Measurements from ENCODE around the gene YIPF3. TPM values are rescaled to one million over a fixed set of nuclear protein-coding genes. Genes with fewer than 3 reads are reported as not detected.

The YIPF3 gene
- total and polyA plus RNA-seq, 2 experiments from 2014 or later: 190 to 252 TPM

GRCh38 chr6:43515808-43516207 is 918 bp downstream of the YIPF3 start:
- Histone ChIP-seq H3K9ac (peak overlapping the region; percentile 95), H3K9me2 (ENCODE audit: insufficient read depth) (no peaks in the 10 kb centered on the region), H3K4me3 (peak overlapping the region; percentile 99), H3K27me3 (replicated peaks; ENCODE audit: insufficient read depth) (no peaks in the 10 kb centered on the region), H3K4me2 (ENCODE audit: unreplicated experiment) (peak overlapping the region; percentile 72), H4K20me1 (ENCODE audit: insufficient read depth) (no peaks in the 10 kb centered on the region), H3K9me3 (ENCODE audit: low read depth) (no peaks in the 10 kb centered on the region), H3F3A (ENCODE audit: insufficient read depth) (peaks cover 22% of the 10 kb centered on the region), H3K4me1 (ENCODE audit: insufficient read depth) (peaks cover 21% of the 10 kb centered on the region), H3K36me3 (ENCODE audit: low read depth) (peaks cover 18% of the 10 kb centered on the region), H3K79me2 (ENCODE audit: insufficient read depth) (peaks cover 74% of the 10 kb centered on the region), H3K27ac (peak overlapping the region; percentile 73; the same call in 1 of the 2 replicates), H2AFZ (0 out of 2 replicates have a peak overlapping the region, but pooled peaks have one; percentile 91)
- TF ChIP-seq EZH2 (IDR thresholded peaks at IDR 0.05; ENCODE audit: insufficient read depth, poor library complexity, severe bottlenecking): no peak
- TF ChIP-seq EZH2phosphoT487 (IDR thresholded peaks at IDR 0.05; ENCODE audit: insufficient read depth, low read depth): no peak
- no peak for DNase-seq
- WGBS, 2 experiments (ENCODE audit: low coverage in 1 of 2, low lambda C conversion rate in 2 of 2, missing lambda C conversion rate in 2 of 2): 52 to 62% methylated on average over 9 of the region's 9 CpGs
- in situ Hi-C loops (cut with MboI): no loop called here

GRCh38 chr6:43511824-43512415 is 4.8 kb downstream of the YIPF3 start:
- Histone ChIP-seq H3K27ac (no peak overlapping the region), H3K9me2 (ENCODE audit: insufficient read depth) (no peaks in the 10 kb centered on the region), H4K20me1 (ENCODE audit: insufficient read depth) (no peaks in the 10 kb centered on the region), H3K4me1 (ENCODE audit: insufficient read depth) (peaks cover 11% of the 10 kb centered on the region), H3K79me2 (ENCODE audit: insufficient read depth) (peaks cover 40% of the 10 kb centered on the region), H3K9ac (no peak overlapping the region), H3K4me2 (ENCODE audit: unreplicated experiment) (no peak overlapping the region), H2AFZ (no peak overlapping the region), H3F3A (ENCODE audit: insufficient read depth) (peaks cover 8% of the 10 kb centered on the region; the same call in 1 of the 2 replicates), H3K36me3 (ENCODE audit: low read depth) (no peaks in the 10 kb centered on the region; the same call in 1 of the 2 replicates), H3K4me3 (no peak overlapping the region), H3K9me3 (ENCODE audit: low read depth) (no peaks in the 10 kb centered on the region), H3K27me3 (replicated peaks; ENCODE audit: insufficient read depth) (no peaks in the 10 kb centered on the region)
- in situ Hi-C loops (cut with MboI): no loop called here
- no peak for DNase-seq
- TF ChIP-seq EZH2 (IDR thresholded peaks at IDR 0.05; ENCODE audit: insufficient read depth, poor library complexity, severe bottlenecking) (no peak), EZH2phosphoT487 (IDR thresholded peaks at IDR 0.05; ENCODE audit: insufficient read depth, low read depth) (no peak)
- 91 to 93% methylated on average over 10 to 11 of the region's 11 CpGs for WGBS, 2 experiments (ENCODE audit: low coverage in 1 of 2, low lambda C conversion rate in 2 of 2, missing lambda C conversion rate in 2 of 2)

GRCh38 chr6:43510827-43511163 is 5.9 kb downstream of the YIPF3 start:
- DNase-seq: no peak
- WGBS, 2 experiments (ENCODE audit: low coverage in 1 of 2, low lambda C conversion rate in 2 of 2, missing lambda C conversion rate in 2 of 2): 74 to 75% methylated on average over 10 of the region's 10 CpGs
- peak overlapping the region; percentile 75 for H3K4me3 ChIP-seq

GRCh38 chr6:43509984-43510826 is 6.5 kb downstream of the YIPF3 start, which contains the start of gene LRRC73:
LRRC73 (minus strand) TSS chr6:43510346; CDS start chr6:43509785, 561 bp downstream.
- Histone ChIP-seq H3K9me2 (ENCODE audit: insufficient read depth) (no peaks in the 10 kb centered on the region), H3K4me1 (ENCODE audit: insufficient read depth) (peaks cover 5% of the 10 kb centered on the region), H3K4me2 (ENCODE audit: unreplicated experiment) (peak within 1 kb of the TSS; percentile 67), H3K9me3 (ENCODE audit: low read depth) (no peaks in the 10 kb centered on the region), H3F3A (ENCODE audit: insufficient read depth) (peaks cover 8% of the 10 kb centered on the region; the same call in 1 of the 2 replicates), H3K79me2 (ENCODE audit: insufficient read depth) (peaks cover 24% of the 10 kb centered on the region), H2AFZ (peak within 1 kb of the TSS; percentile 73), H4K20me1 (ENCODE audit: insufficient read depth) (no peaks in the 10 kb centered on the region), H3K27ac (peak within 1 kb of the TSS; percentile 63), H3K4me3 (peak within 1 kb of the TSS; percentile 75), H3K9ac (peak within 1 kb of the TSS; percentile 81), H3K36me3 (ENCODE audit: low read depth) (no peaks in the 10 kb centered on the region; the same call in 1 of the 2 replicates), H3K27me3 (replicated peaks; ENCODE audit: insufficient read depth) (no peaks in the 10 kb centered on the region)
- DNase-seq: peak; percentile 94
- WGBS, 2 experiments (ENCODE audit: low coverage in 1 of 2, low lambda C conversion rate in 2 of 2, missing lambda C conversion rate in 2 of 2): 3 to 6% methylated on average over 41 to 54 of the region's 96 CpGs
- TF ChIP-seq EZH2phosphoT487 (IDR thresholded peaks at IDR 0.05; ENCODE audit: insufficient read depth, low read depth) (no peak), EZH2 (IDR thresholded peaks at IDR 0.05; ENCODE audit: insufficient read depth, poor library complexity, severe bottlenecking) (no peak)
- in situ Hi-C loops (cut with MboI): loop anchor here (10.0 kb wide), 1 partner anchor 55 kb away; the partner anchor contains the start of gene DLK2

More at GRCh38 chr6:43510827-43511163, 5.9 kb downstream of the YIPF3 start:
- H4K20me1 ChIP-seq (ENCODE audit: insufficient read depth): no peaks in the 10 kb centered on the region
- peaks cover 11% of the 10 kb centered on the region for H3K4me1 ChIP-seq (ENCODE audit: insufficient read depth)
- H3K9me3 ChIP-seq (ENCODE audit: low read depth): no peaks in the 10 kb centered on the region
- no peaks in the 10 kb centered on the region for H3K27me3 ChIP-seq (replicated peaks; ENCODE audit: insufficient read depth)
- peak overlapping the region; percentile 73 for H2AFZ ChIP-seq
- in situ Hi-C loops (cut with MboI): no loop called here
- H3K79me2 ChIP-seq (ENCODE audit: insufficient read depth): peaks cover 30% of the 10 kb centered on the region
- no peaks in the 10 kb centered on the region for H3K9me2 ChIP-seq (ENCODE audit: insufficient read depth)
- H3F3A ChIP-seq (ENCODE audit: insufficient read depth): peaks cover 8% of the 10 kb centered on the region; the same call in 1 of the 2 replicates
- H3K4me2 ChIP-seq (ENCODE audit: unreplicated experiment): peak overlapping the region; percentile 67
- peak overlapping the region; percentile 63 for H3K27ac ChIP-seq
- no peaks in the 10 kb centered on the region; the same call in 1 of the 2 replicates for H3K36me3 ChIP-seq (ENCODE audit: low read depth)
- H3K9ac ChIP-seq: peak overlapping the region; percentile 81
- TF ChIP-seq EZH2 (IDR thresholded peaks at IDR 0.05; ENCODE audit: insufficient read depth, poor library complexity, severe bottlenecking): no peak
- TF ChIP-seq EZH2phosphoT487 (IDR thresholded peaks at IDR 0.05; ENCODE audit: insufficient read depth, low read depth): no peak
